GM18868 (cell line): Measurements from ENCODE around the gene PXYLP1.

Source experiments
- ATAC-seq: cut with Tn5 transposase; IDR thresholded peaks from one replicate; pipeline ENCODE4 v1.9.1; 2021; ENCODE audit warnings: mild to moderate bottlenecking, moderate library complexity; ENCODE audit not compliant: unreplicated experiment

PXYLP1 gene

DNA sequence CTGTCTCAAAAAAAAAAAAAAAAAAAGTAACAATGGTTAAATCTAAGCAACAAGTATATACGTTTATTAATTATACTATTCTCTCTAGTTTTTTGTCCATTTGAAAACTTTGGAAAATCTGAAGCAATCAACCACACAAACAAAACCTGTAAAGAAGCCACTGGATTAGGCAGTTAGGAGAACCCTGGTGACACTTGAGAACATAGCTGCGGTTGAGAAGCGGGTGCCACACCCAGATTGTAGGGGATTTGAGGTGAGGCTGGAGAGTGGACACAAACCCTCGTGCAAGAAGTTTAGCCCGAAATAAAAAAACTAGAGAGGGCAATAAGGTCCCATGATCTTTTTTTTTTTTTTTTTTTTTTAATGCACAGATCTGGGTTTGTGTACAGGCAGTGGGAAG is 110.8 kb downstream of the PXYLP1 start:
- ATAC-seq = no peak

DNA sequence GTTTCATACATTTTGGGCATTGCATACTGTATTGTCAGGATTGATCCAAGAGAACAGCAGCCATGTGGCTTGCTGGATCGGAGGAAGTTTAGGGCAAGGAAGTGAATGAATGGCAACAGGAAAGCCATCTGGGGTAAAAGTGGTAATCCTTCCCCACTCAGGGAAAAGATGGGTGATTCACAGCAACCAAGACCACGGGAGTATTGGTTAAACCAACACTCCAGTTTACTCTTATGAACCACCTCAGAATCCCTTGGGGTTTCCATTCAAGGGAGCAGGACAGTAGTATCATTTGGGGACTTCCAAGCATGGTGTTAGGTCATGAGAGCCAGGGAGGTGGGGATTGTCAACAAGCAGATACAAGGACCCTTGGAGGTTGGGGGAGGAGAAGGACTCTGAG is 111.5 kb downstream of the PXYLP1 start:
- ATAC-seq = no peak

DNA sequence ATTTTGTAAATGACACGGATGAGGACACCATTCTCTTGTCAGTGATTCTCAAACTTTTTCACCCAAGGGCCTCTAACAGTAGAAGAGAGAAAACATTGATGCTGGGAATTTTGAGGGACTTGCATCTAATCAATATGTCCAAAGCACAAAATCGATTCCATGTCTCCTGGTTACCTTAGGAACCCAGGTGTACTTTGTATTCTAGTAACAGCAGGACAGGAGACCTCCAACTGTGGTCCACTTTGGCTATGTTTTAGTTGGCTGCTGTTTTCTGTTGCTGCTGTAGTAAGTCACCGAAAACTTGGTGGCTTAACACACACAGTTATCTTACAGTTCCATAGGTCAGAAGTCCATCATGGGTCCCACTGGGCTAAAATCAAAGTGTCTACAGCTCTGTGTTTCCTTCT is 112.2 kb downstream of the PXYLP1 start:
- ATAC-seq = no peak
